ENCODE data around the gene GEMIN7. TPM values are rescaled to one million over a fixed set of nuclear protein-coding genes. Genes with fewer than 3 reads are reported as not detected.

The GEMIN7 gene
- total RNA-seq, 2 donors from 2014 or later, result 11.2 to 16.0 TPM

GRCh38 chr19:45090606-45091005, 11.5 kb downstream of the GEMIN7 start:
- peak overlapping the region; percentile 94 for H3K4me3 ChIP-seq
- H3K27ac ChIP-seq, result peak overlapping the region; percentile 16 to 76
- no peak for TF ChIP-seq CTCF (IDR thresholded peaks at IDR 0.05)
- H3K36me3 ChIP-seq, result peaks cover 3% of the 10 kb centered on the region
- no peak for ATAC-seq (ENCODE audit: insufficient number of reproducible peaks, low FRiP score, low read depth)
- H3K27me3 ChIP-seq (replicated peaks; ENCODE audit: insufficient read depth), result no peaks in the 10 kb centered on the region
- no peaks in the 10 kb centered on the region for H3K9me3 ChIP-seq
- peaks cover 24 to 30% of the 10 kb centered on the region in 2 donors for H3K4me1 ChIP-seq (ENCODE audit: control insufficient read depth in 1 of 2, low read depth in 2 of 2)
- no peak for DNase-seq (ENCODE audit: low spot score)

- Histone ChIP-seq H3K27ac (peak overlapping the region; percentile 76 to 80), H3K4me1 (ENCODE audit: control insufficient read depth in 1 of 2, low read depth in 2 of 2) (peaks cover 24 to 35% of the 10 kb centered on the region in 2 donors), H3K36me3 (peaks cover 3% of the 10 kb centered on the region), H3K27me3 (replicated peaks; ENCODE audit: insufficient read depth) (no peaks in the 10 kb centered on the region), H3K4me3 (peak overlapping the region; percentile 94), H3K9me3 (no peaks in the 10 kb centered on the region)
- TF ChIP-seq CTCF (IDR thresholded peaks at IDR 0.05), result no peak
- peak; percentile 94 for DNase-seq (ENCODE audit: low spot score)
- ATAC-seq (ENCODE audit: insufficient number of reproducible peaks, low FRiP score, low read depth), result peak; percentile 84
These were observed 12.2 kb downstream of the GEMIN7 start for GRCh38 chr19:45091031-45091923.

- DNase-seq (ENCODE audit: low spot score), result peak; percentile 75
- peak; percentile 65 for ATAC-seq (ENCODE audit: insufficient number of reproducible peaks, low FRiP score, low read depth)
- Histone ChIP-seq H3K27ac (peak within 1 kb of the TSS; percentile 76 to 80), H3K36me3 (peaks cover 3% of the 10 kb centered on the region), H3K4me1 (ENCODE audit: control insufficient read depth in 1 of 2, low read depth in 2 of 2) (peaks cover 24 to 38% of the 10 kb centered on the region in 2 donors), H3K9me3 (no peaks in the 10 kb centered on the region), H3K4me3 (peak within 1 kb of the TSS; percentile 94), H3K27me3 (replicated peaks; ENCODE audit: insufficient read depth) (no peaks in the 10 kb centered on the region)
- TF ChIP-seq CTCF (IDR thresholded peaks at IDR 0.05), result peak; percentile 47
These were observed 14.0 kb downstream of the GEMIN7 start, which contains the start of gene PPP1R37 for GRCh38 chr19:45092747-45093678. Gene PPP1R37 (plus strand): TSS chr19:45093179. CDS start chr19:45093326, 147 bp downstream.

DNA sequence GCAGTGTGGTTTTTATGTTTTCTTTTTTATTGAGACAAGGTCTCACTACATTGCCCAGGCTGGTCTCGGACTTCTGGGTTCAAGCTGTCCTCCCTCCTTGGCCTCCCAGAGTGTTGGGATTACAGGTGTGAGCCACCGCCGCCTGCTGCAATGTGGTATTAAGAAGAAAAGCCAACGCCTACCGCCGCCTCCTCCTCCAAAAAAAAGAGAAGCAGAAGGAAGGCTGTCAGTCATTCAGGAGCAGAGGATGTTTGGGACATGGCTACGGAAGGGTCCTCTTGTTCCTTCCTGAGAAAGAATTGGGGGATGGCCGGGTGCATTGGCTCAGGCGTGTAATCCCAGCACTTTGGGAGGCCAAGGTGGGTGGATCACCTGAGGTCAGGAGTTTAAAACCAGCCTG, 15.1 kb downstream of the GEMIN7 start:
- TF ChIP-seq CTCF (IDR thresholded peaks at IDR 0.05), result no peak
- Histone ChIP-seq H3K36me3 (peaks cover 3% of the 10 kb centered on the region), H3K4me1 (ENCODE audit: control insufficient read depth in 1 of 2, low read depth in 2 of 2) (peaks cover 28 to 48% of the 10 kb centered on the region in 2 donors), H3K27ac (no peak overlapping the region), H3K27me3 (replicated peaks; ENCODE audit: insufficient read depth) (no peaks in the 10 kb centered on the region), H3K9me3 (no peaks in the 10 kb centered on the region), H3K4me3 (peak overlapping the region; percentile 94)
- no peak for ATAC-seq (ENCODE audit: insufficient number of reproducible peaks, low FRiP score, low read depth)
- no peak for DNase-seq (ENCODE audit: low spot score)

All from thoracic aorta (tissue), 2 donors.